ENCODE results near the gene NMT1.

Gene NMT1

GRCh38 chr17:45129426-45129939, 68.4 kb downstream of the NMT1 start:
- H3K4me3 ChIP-seq (ENCODE audit: low read depth, low read length), result no peak overlapping the region
- no peak for TF ChIP-seq CTCF (IDR thresholded peaks at IDR 0.05; ENCODE audit: low read depth, low read length)

- TF ChIP-seq CTCF (IDR thresholded peaks at IDR 0.05; ENCODE audit: low read depth, low read length), result no peak
- no peak overlapping the region for H3K4me3 ChIP-seq (ENCODE audit: low read depth, low read length)
Measured at GRCh38 chr17:45129940-45130680, 69.0 kb downstream of the NMT1 start.

- peak overlapping the region; percentile 77 for H3K4me3 ChIP-seq (ENCODE audit: low read depth, low read length)
- no peak for TF ChIP-seq CTCF (IDR thresholded peaks at IDR 0.05; ENCODE audit: low read depth, low read length)
Measured at GRCh38 chr17:45130681-45131615, 69.8 kb downstream of the NMT1 start.

GRCh38 chr17:45131616-45132319, 70.7 kb downstream of the NMT1 start:
- H3K4me3 ChIP-seq (ENCODE audit: low read depth, low read length), result peak overlapping the region; percentile 77
- peak; percentile 82 for TF ChIP-seq CTCF (IDR thresholded peaks at IDR 0.05; ENCODE audit: low read depth, low read length)

GRCh38 chr17:45132320-45132571, 71.1 kb downstream of the NMT1 start, which contains the start of gene PLCD3:
Gene PLCD3 (minus strand): TSS chr17:45132515. CDS start chr17:45132410, 105 bp downstream.
- peak within 1 kb of the TSS; percentile 77 for H3K4me3 ChIP-seq (ENCODE audit: low read depth, low read length)
- no peak for TF ChIP-seq CTCF (IDR thresholded peaks at IDR 0.05; ENCODE audit: low read depth, low read length)

GRCh38 chr17:45132572-45133463, 71.7 kb downstream of the NMT1 start:
- peak overlapping the region; percentile 77 for H3K4me3 ChIP-seq (ENCODE audit: low read depth, low read length)
- peak; percentile 72 for TF ChIP-seq CTCF (IDR thresholded peaks at IDR 0.05; ENCODE audit: low read depth, low read length)

Data from WI38 (cell line).